IMR-90 (cell line): ENCODE measurements around the gene RAB27B. TPM values are rescaled to one million over a fixed set of nuclear protein-coding genes. Genes with fewer than 3 reads are reported as not detected.

Source experiments
- ATAC-seq: fragments of 200-7000 bp; cut with Tn5 transposase; 2 replicates; pipeline ENCODE4 v1.9.1; 2020; ENCODE audit warnings: low read depth, mild to moderate bottlenecking, moderate library complexity
- BruUV-seq: library from RNA; stranded (reverse); fragments of 400-500 nt; replicated peaks from 2 replicates; lab custom pipeline; 2021; lab: Mats Ljungman, UMichigan
- CTCF ChIA-PET: fragments of 300-600 bp; formaldehyde crosslinking; extraction: SDS; loops from one replicate; lab custom pipeline; 2021; ENCODE audit warnings: antibody characterized with exemption; lab: Yijun Ruan, JAX
- POLR2A ChIA-PET: fragments of 300-600 bp; sonication (Branson Sonifier 250); formaldehyde crosslinking; loops from one replicate; lab custom pipeline; 2022; ENCODE audit warnings: antibody characterized with exemption; ENCODE audit not compliant: unreplicated experiment; lab: Charles Lee
- DNase-seq: peaks from one replicate; pipeline ENCODE4 v3.0.0; 2013
- H2AFZ ChIP-seq: replicated peaks from 2 replicates; pipeline ENCODE3; 2013; ENCODE audit warnings: low read length, mild to moderate bottlenecking; ENCODE audit not compliant: poor library complexity
- H2AK5ac ChIP-seq: 2 replicates; pipeline ENCODE4 v1.6.1; 2013; ENCODE audit warnings: low read depth, low read length, inconsistent platforms
- H2AK9ac ChIP-seq: replicated peaks from 2 replicates; pipeline ENCODE3; 2013; ENCODE audit warnings: mild to moderate bottlenecking, low read depth, low read length, moderate library complexity; ENCODE audit not compliant: poor library complexity
- H2BK120ac ChIP-seq: 2 replicates; pipeline ENCODE4 v1.6.1; 2013; ENCODE audit warnings: low read depth, low read length, inconsistent platforms
- H2BK15ac ChIP-seq: 3 replicates; pipeline ENCODE4 v1.6.1; 2013; ENCODE audit warnings: low read depth, low read length, inconsistent platforms
- H2BK20ac ChIP-seq: 2 replicates; pipeline ENCODE4 v1.6.1; 2013; ENCODE audit warnings: low read depth, mild to moderate bottlenecking, inconsistent platforms, low read length, moderate library complexity
- H2BK5ac ChIP-seq: 2 replicates; pipeline ENCODE4 v1.6.1; 2013; ENCODE audit warnings: mild to moderate bottlenecking, low read depth, low read length, inconsistent platforms; ENCODE audit not compliant: poor library complexity, severe bottlenecking
- H3K14ac ChIP-seq: replicated peaks from 2 replicates; pipeline ENCODE4 v1.6.1; 2013; ENCODE audit warnings: low read depth, low read length, inconsistent platforms
- H3K18ac ChIP-seq: 2 replicates; pipeline ENCODE4 v1.6.1; 2013; ENCODE audit warnings: low read depth, low read length, control low read depth
- H3K23ac ChIP-seq: 2 replicates; pipeline ENCODE4 v1.6.1; 2013; ENCODE audit warnings: low read depth, low read length, inconsistent platforms
- H3K27ac ChIP-seq: 2 replicates; pipeline ENCODE4 v1.5.1; 2013; ENCODE audit warnings: mild to moderate bottlenecking, control low read depth, low read length; ENCODE audit not compliant: insufficient read depth
- H3K27me3 ChIP-seq: 2 replicates; pipeline ENCODE4 v1.6.1; 2013; ENCODE audit warnings: low read length; ENCODE audit not compliant: control insufficient read depth, insufficient read depth
- H3K36me3 ChIP-seq: 2 replicates; pipeline ENCODE4 v1.6.1; 2013; ENCODE audit warnings: low read length, mixed read lengths; ENCODE audit not compliant: control insufficient read depth, insufficient read depth
- H3K4ac ChIP-seq: 2 replicates; pipeline ENCODE4 v1.6.1; 2013; ENCODE audit warnings: low read depth, low read length, inconsistent platforms
- H3K4me1 ChIP-seq: 2 replicates; pipeline ENCODE4 v1.6.1; 2013; ENCODE audit warnings: low read length, mixed read lengths; ENCODE audit not compliant: control insufficient read depth, insufficient read depth
- H3K4me2 ChIP-seq: 2 replicates; pipeline ENCODE4 v1.6.1; 2013; ENCODE audit warnings: low read depth, mild to moderate bottlenecking, control low read depth, low read length, moderate library complexity
- H3K4me3 ChIP-seq: 2 replicates; pipeline ENCODE4 v1.5.1; 2013; ENCODE audit warnings: low read depth, mild to moderate bottlenecking, control low read depth, low read length, moderate library complexity; ENCODE audit not compliant: insufficient read depth
- H3K56ac ChIP-seq: 2 replicates; pipeline ENCODE4 v1.6.1; 2013; ENCODE audit warnings: low read length, inconsistent platforms; ENCODE audit not compliant: insufficient read depth; ENCODE audit errors: extremely low read depth
- H3K79me1 ChIP-seq, 2 experiments: 2 replicates each; pipeline ENCODE4 v1.6.1; 2013; ENCODE audit warnings: low read length in 2 of 2, inconsistent platforms in 1 of 2, low read depth in 1 of 2
- H3K9ac ChIP-seq: 2 replicates; pipeline ENCODE4 v1.6.1; 2013; ENCODE audit warnings: low read depth, low read length, control low read depth
- H3K9me1 ChIP-seq: 2 replicates; pipeline ENCODE4 v1.6.1; 2013; ENCODE audit warnings: low read length, inconsistent platforms; ENCODE audit not compliant: insufficient read depth
- H3K9me3 ChIP-seq: 2 replicates; pipeline ENCODE4 v1.6.1; 2013; ENCODE audit warnings: low read length; ENCODE audit not compliant: control insufficient read depth, insufficient read depth
- H4K20me1 ChIP-seq: 2 replicates; pipeline ENCODE4 v1.6.1; 2013; ENCODE audit warnings: low read length, inconsistent platforms; ENCODE audit not compliant: insufficient read depth
- H4K5ac ChIP-seq: 2 replicates; pipeline ENCODE4 v1.6.1; 2013; ENCODE audit warnings: mild to moderate bottlenecking, low read depth, low read length, control low read depth
- H4K8ac ChIP-seq, 2 experiments: 2 replicates each; pipeline ENCODE4 v1.6.1; 2013; ENCODE audit warnings: low read depth in 2 of 2, low read length in 2 of 2, control low read depth in 1 of 2, inconsistent platforms in 1 of 2
- H4K91ac ChIP-seq: 2 replicates; pipeline ENCODE4 v1.6.1; 2013; ENCODE audit warnings: low read depth, low read length, inconsistent platforms; ENCODE audit not compliant: insufficient read depth
- BHLHE40 ChIP-seq: fragments of 150-350 bp; IDR thresholded peaks from 2 replicates; pipeline ENCODE4 v1.6.1; 2016; ENCODE audit warnings: mild to moderate bottlenecking, low read depth, low read length
- FOS ChIP-seq: fragments of 150-350 bp; IDR thresholded peaks from 2 replicates; pipeline ENCODE4 v1.6.1; 2016; ENCODE audit warnings: low read depth, low read length
- MAFK ChIP-seq: IDR thresholded peaks from 2 replicates; pipeline ENCODE4 v1.6.1; 2012; ENCODE audit warnings: low read depth, low read length, improper control_type of control experiment
- MXI1 ChIP-seq: IDR thresholded peaks from 2 replicates; pipeline ENCODE4 v1.6.1; 2012; ENCODE audit warnings: low read depth, mild to moderate bottlenecking, low read length, moderate library complexity, borderline replicate concordance
- NFE2L2 ChIP-seq: fragments of 150-350 bp; IDR thresholded peaks from 2 replicates; pipeline ENCODE4 v1.6.1; 2016; ENCODE audit warnings: low read depth, mild to moderate bottlenecking, low read length
- SMC3 ChIP-seq: fragments of 150-350 bp; IDR thresholded peaks from 2 replicates; pipeline ENCODE4 v1.6.1; 2016; ENCODE audit warnings: low read depth, mild to moderate bottlenecking, antibody characterized with exemption, low read length, moderate library complexity
- WGBS, 2 experiments: methylation state at CpG; one replicate each; pipeline versions ENCODE4 v1.1.5 to v1.1.7; 2013; ENCODE audit warnings: missing lambda C conversion rate in 2 of 2; ENCODE audit not compliant: insufficient read length in 1 of 2; ENCODE audit errors: extremely low coverage in 2 of 2; 5-methylcytosine and 5-hydroxymethylcytosine counted together
- dilution Hi-C: fragments of 300-500 bp; cut with HindIII; formaldehyde crosslinking; loops from one replicate; pipeline ENCODE4 v1.14.3; 2018; ENCODE audit warnings: low sequenced_read_pairs; ENCODE audit not compliant: unreplicated experiment
- in situ Hi-C: fragments of 300-500 bp; cut with MboI; formaldehyde crosslinking; loops from 3 replicates; pipeline ENCODE4 v1.14.3; 2019; ENCODE audit warnings: low sequenced_read_pairs, inconsistent platforms, mixed read lengths
- intact Hi-C: fragments of 100-400 bp; cut with micrococcal nuclease; formaldehyde crosslinking; loops from 2 replicates; pipeline ENCODE4 v1.10.0; 2022
- polyA plus RNA-seq, 3 experiments: library from polyadenylated mRNA; depleted of rRNA; stranded (reverse); fragments of >200 nt; gene quantifications; 2 replicates each; pipeline ENCODE4 v1.2.3, GENCODE V29; 2012; ENCODE audit warnings: low replicate concordance in 1 of 3
- total RNA-seq: library from RNA; depleted of rRNA; stranded (reverse); fragments of >200 nt; gene quantifications from 2 replicates; pipeline ENCODE4 v1.2.3, GENCODE V29; 2012
- TF ChIP-seq, protein P1 (sequence below): fragments of 150-350 bp; IDR thresholded peaks from 2 replicates; pipeline ENCODE4 v1.6.1; 2017; ENCODE audit warnings: mild to moderate bottlenecking, antibody characterized with exemption, low read length, low read depth

Gene RAB27B
- total and polyA plus RNA-seq, 2 of the 4 experiments (the other 2 are of a cell fraction), result 0.24 to 1.3 TPM

DNA sequence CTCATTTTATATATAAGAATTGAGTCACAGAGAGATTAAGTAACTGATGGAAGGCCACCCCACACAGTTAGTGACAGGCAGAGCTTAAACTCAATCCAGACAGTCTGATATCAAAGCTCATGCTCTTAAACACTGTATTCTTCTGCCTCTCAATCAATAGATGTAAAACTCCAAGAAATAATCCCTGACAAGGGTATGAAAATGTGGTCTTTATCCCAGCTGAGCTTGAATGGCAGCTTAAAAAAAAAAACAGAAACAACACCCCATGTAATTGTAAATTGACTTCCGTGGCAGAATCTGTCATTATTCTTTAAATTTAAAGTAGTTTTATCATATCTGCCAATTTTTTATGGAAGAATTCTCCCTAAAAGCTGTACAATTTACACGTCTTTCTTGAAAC is 60.1 kb downstream of the RAB27B start:
- H2AK9ac ChIP-seq, result no peak overlapping the region
- no peaks in the 10 kb centered on the region for H3K79me1 ChIP-seq
- no peak overlapping the region for H3K4ac ChIP-seq
- no peak overlapping the region for H2BK20ac ChIP-seq
- in situ Hi-C loops, result no loop called here
- DNase-seq (no peak), ATAC-seq (no peak)
- WGBS, 2 experiments, result no CpG with 5 or more reads among the region's 2 CpGs
- H3K9me1 ChIP-seq, result no peaks in the 10 kb centered on the region
- peaks cover 2% of the 10 kb centered on the region; the same call in 1 of the 2 replicates for H3K4me1 ChIP-seq
- no peaks in the 10 kb centered on the region for H3K9me3 ChIP-seq
- BruUV-seq, result no TSS peak
- no peak overlapping the region for H3K27ac ChIP-seq
- no peak overlapping the region for H3K23ac ChIP-seq
- ChIA-PET POLR2A (no interaction called here), CTCF (no interaction called here)
- no peak overlapping the region for H3K9ac ChIP-seq
- H2AFZ ChIP-seq, result no peak overlapping the region
- no peak overlapping the region for H3K18ac ChIP-seq
- no peak overlapping the region for H4K5ac ChIP-seq
- no peak overlapping the region for H4K8ac ChIP-seq
- no peaks in the 10 kb centered on the region for H4K20me1 ChIP-seq
- no peak overlapping the region for H2BK120ac ChIP-seq
- TF ChIP-seq, protein P1, sequence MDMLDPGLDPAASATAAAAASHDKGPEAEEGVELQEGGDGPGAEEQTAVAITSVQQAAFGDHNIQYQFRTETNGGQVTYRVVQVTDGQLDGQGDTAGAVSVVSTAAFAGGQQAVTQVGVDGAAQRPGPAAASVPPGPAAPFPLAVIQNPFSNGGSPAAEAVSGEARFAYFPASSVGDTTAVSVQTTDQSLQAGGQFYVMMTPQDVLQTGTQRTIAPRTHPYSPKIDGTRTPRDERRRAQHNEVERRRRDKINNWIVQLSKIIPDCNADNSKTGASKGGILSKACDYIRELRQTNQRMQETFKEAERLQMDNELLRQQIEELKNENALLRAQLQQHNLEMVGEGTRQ, result no peak
- TF ChIP-seq FOS (no peak), NFE2L2 (no peak), MAFK (no peak), SMC3 (no peak), MXI1 (no peak), BHLHE40 (no peak)
- no peaks in the 10 kb centered on the region for H3K36me3 ChIP-seq
- H3K4me2 ChIP-seq, result no peak overlapping the region
- H3K27me3 ChIP-seq, result no peaks in the 10 kb centered on the region; the same call in 1 of the 2 replicates
- no peak overlapping the region for H2BK5ac ChIP-seq
- no peak overlapping the region for H3K4me3 ChIP-seq
- no peak overlapping the region for H3K14ac ChIP-seq
- no peak overlapping the region for H2AK5ac ChIP-seq
- no peak overlapping the region for H3K56ac ChIP-seq
- H2BK15ac ChIP-seq, result no peak overlapping the region
- dilution Hi-C loops, result no loop called here
- intact Hi-C loops, result no loop called here
- no peak overlapping the region for H4K91ac ChIP-seq
